Measurements from ENCODE around the gene GRM2.
A peak's percentile ranks its signal among the peaks of the same experiment; 100 is the strongest.

Gene GRM2

GRCh38 chr3:51706788-51707731, at the start of gene GRM2:
TSS of gene GRM2 (plus strand) at chr3:51707068. CDS start at chr3:51708984, 1,916 bp downstream.
- DNase-seq (ENCODE audit: low read depth): no peak

- DNase-seq (ENCODE audit: low read depth): no peak
These were observed 49.6 kb upstream of the GRM2 start for GRCh38 chr3:51657234-51657633.

- no peak for DNase-seq (ENCODE audit: low read depth)
These were observed 46.9 kb upstream of the GRM2 start for GRCh38 chr3:51659942-51660341.

GRCh38 chr3:51662456-51662855, 44.4 kb upstream of the GRM2 start:
- DNase-seq (ENCODE audit: low read depth): no peak

- no peak for DNase-seq (ENCODE audit: low read depth)
These were observed 38.1 kb upstream of the GRM2 start for GRCh38 chr3:51668756-51669155.

GRCh38 chr3:51669241-51670052, 37.4 kb upstream of the GRM2 start:
- DNase-seq (ENCODE audit: low read depth): peak; percentile 72

- no peak for DNase-seq (ENCODE audit: low read depth)
These were observed 36.6 kb upstream of the GRM2 start for GRCh38 chr3:51670053-51670822.

GRCh38 chr3:51670823-51671733, 35.8 kb upstream of the GRM2 start, which contains the start of gene TEX264:
TSS of gene TEX264 (plus strand) at chr3:51671252. CDS start at chr3:51674305, 3,053 bp downstream.
- DNase-seq (ENCODE audit: low read depth): peak; percentile 92

GRCh38 chr3:51671734-51672475, 35.0 kb upstream of the GRM2 start:
- peak; percentile 31 for DNase-seq (ENCODE audit: low read depth)

- no peak for DNase-seq (ENCODE audit: low read depth)
These were observed 33.6 kb upstream of the GRM2 start for GRCh38 chr3:51673181-51673801.

GRCh38 chr3:51673802-51674654, 32.8 kb upstream of the GRM2 start:
- DNase-seq (ENCODE audit: low read depth): no peak

- DNase-seq (ENCODE audit: low read depth): no peak
These were observed 31.7 kb upstream of the GRM2 start for GRCh38 chr3:51675201-51675611.

GRCh38 chr3:51676102-51676640, 30.7 kb upstream of the GRM2 start:
- no peak for DNase-seq (ENCODE audit: low read depth)

- DNase-seq (ENCODE audit: low read depth): no peak
These were observed 29.5 kb upstream of the GRM2 start for GRCh38 chr3:51677358-51677757.

GRCh38 chr3:51678186-51678585, 28.7 kb upstream of the GRM2 start:
- DNase-seq (ENCODE audit: low read depth): no peak

- DNase-seq (ENCODE audit: low read depth): no peak
These were observed 28.2 kb upstream of the GRM2 start for GRCh38 chr3:51678641-51679040.

- DNase-seq (ENCODE audit: low read depth): no peak
These were observed 27.6 kb upstream of the GRM2 start for GRCh38 chr3:51679318-51679717.

- DNase-seq (ENCODE audit: low read depth): no peak
These were observed 27.1 kb upstream of the GRM2 start for GRCh38 chr3:51679777-51680176.

Data from activated T-helper 9 cell treated with anti-CD3 and anti-CD28 coated beads, Interleukin-2, amount 50 U/mL, for 16 hours (primary cell).